SK-N-SH (cell line): ENCODE measurements around the gene NDC80. TPM values are rescaled to one million over a fixed set of nuclear protein-coding genes. Genes with fewer than 3 reads are reported as not detected.

ENCODE experiments used
- CTCF ChIA-PET: fragments of 300-600, 350-600 bp; formaldehyde crosslinking; extraction: SDS; loops from one replicate; lab custom pipeline; 2021; lab: Yijun Ruan, JAX
- POLR2A ChIA-PET: fragments of 350-600 bp; sonication (Branson Sonifier 250); formaldehyde crosslinking; extraction: SDS; loops from one replicate; lab custom pipeline; 2020; ENCODE audit warnings: antibody characterized with exemption, inconsistent platforms; lab: Yijun Ruan, JAX
- DNase-seq: peaks from one replicate; pipeline ENCODE4 v3.0.0; 2012
- H2AFZ ChIP-seq: fragments of 200-600 bp; sonication (generic); 2 replicates; pipeline ENCODE4 v1.8.1; 2016; ENCODE audit warnings: antibody characterized with exemption, mild to moderate bottlenecking, low read depth
- H3F3A ChIP-seq: fragments of 200-600 bp; sonication (generic); replicated peaks from 2 replicates; pipeline ENCODE3; 2016; ENCODE audit warnings: antibody characterized with exemption, mild to moderate bottlenecking; ENCODE audit not compliant: insufficient read depth
- H3K27ac ChIP-seq, 2 experiments: fragments of 200-500 bp in 1 of 2; fragments of 200-600 bp in 1 of 2; sonication (Bioruptor generic) in 1 of 2; sonication (generic), shearing (Covaris generic) in 1 of 2; 2 replicates each; pipeline versions ENCODE4 v1.5.1 to v1.6.1; 2014 to 2016; ENCODE audit warnings: low read depth in 2 of 2, inconsistent platforms in 1 of 2, low read length in 1 of 2, mild to moderate bottlenecking in 1 of 2, mixed read lengths in 1 of 2
- H3K27me3 ChIP-seq: fragments of 200-600 bp; sonication (generic), shearing (Covaris generic); 2 replicates; pipeline ENCODE4 v1.6.1; 2016; ENCODE audit warnings: mixed run types; ENCODE audit not compliant: insufficient read depth
- H3K36me3 ChIP-seq, 2 experiments: fragments of 200-500 bp in 1 of 2; fragments of 200-600 bp in 1 of 2; sonication (Bioruptor generic) in 1 of 2; sonication (generic) in 1 of 2; replicated peaks in 1 of 2; 2 replicates each; pipeline versions ENCODE3 to v1.5.1; 2014 to 2016; ENCODE audit warnings: low read length in 1 of 2, mild to moderate bottlenecking in 1 of 2; ENCODE audit not compliant: insufficient read depth in 2 of 2, control insufficient read depth in 1 of 2
- H3K4me1 ChIP-seq, 2 experiments: fragments of 200-500 bp in 1 of 2; fragments of 200-600 bp in 1 of 2; sonication (Bioruptor generic) in 1 of 2; sonication (generic), shearing (Covaris generic) in 1 of 2; 2 replicates each; pipeline versions ENCODE4 v1.5.1 to v1.6.1; 2014 to 2016; ENCODE audit warnings: low read depth in 1 of 2, low read length in 1 of 2, mixed run types in 1 of 2; ENCODE audit not compliant: insufficient read depth in 2 of 2, control insufficient read depth in 1 of 2
- H3K4me2 ChIP-seq: fragments of 200-600 bp; sonication (generic), shearing (Covaris generic); 2 replicates; pipeline ENCODE4 v1.6.1; 2017; ENCODE audit warnings: mixed run types
- H3K4me3 ChIP-seq, 2 experiments: fragments of 200-500 bp in 1 of 2; fragments of 200-600 bp in 1 of 2; sonication (Bioruptor generic) in 1 of 2; sonication (generic), shearing (Covaris generic) in 1 of 2; 2 replicates each; pipeline versions ENCODE4 v1.5.1 to v1.8.1; 2014 to 2016; ENCODE audit warnings: low read depth in 2 of 2, inconsistent platforms in 1 of 2, low read length in 1 of 2, mild to moderate bottlenecking in 1 of 2, mixed read lengths in 1 of 2, moderate library complexity in 1 of 2
- H3K79me2 ChIP-seq: fragments of 200-600 bp; sonication (generic); 2 replicates; pipeline ENCODE4 v1.8.1; 2017; ENCODE audit warnings: mild to moderate bottlenecking; ENCODE audit not compliant: insufficient read depth
- H3K9ac ChIP-seq: fragments of 200-600 bp; sonication (generic); 2 replicates; pipeline ENCODE4 v1.6.1; 2017; ENCODE audit warnings: mixed run types
- H3K9me2 ChIP-seq: fragments of 200-600 bp; sonication (generic); 2 replicates; pipeline ENCODE4 v1.6.1; 2017; ENCODE audit warnings: mixed run types
- H3K9me3 ChIP-seq: fragments of 200-600 bp; sonication (generic); 2 replicates; pipeline ENCODE4 v1.6.1; 2017; ENCODE audit warnings: mixed run types, mild to moderate bottlenecking, moderate library complexity
- H4K20me1 ChIP-seq: fragments of 200-600 bp; sonication (generic); 2 replicates; pipeline ENCODE4 v1.6.1; 2017; ENCODE audit warnings: mild to moderate bottlenecking, mixed run types; ENCODE audit not compliant: insufficient read depth
- EP300 ChIP-seq, 2 experiments: IDR thresholded peaks; 2 replicates each; pipeline versions ENCODE4 v1.4.0 to v1.6.1; 2012; ENCODE audit warnings: borderline replicate concordance in 1 of 2, low read depth in 1 of 2, low read length in 1 of 2
- FOXJ3 ChIP-seq: sonication (generic); formaldehyde crosslinking; IDR thresholded peaks from 2 replicates; pipeline ENCODE4 v1.5.1; 2020; ENCODE audit warnings: mild to moderate bottlenecking, missing genetic modification reagents
- FOXM1 ChIP-seq: IDR thresholded peaks from 2 replicates; pipeline ENCODE4 v1.4.0; 2012; ENCODE audit warnings: low read depth, mild to moderate bottlenecking
- IRF3 ChIP-seq: fragments of 150-350 bp; IDR thresholded peaks from 2 replicates; pipeline ENCODE4 v1.6.1; 2016; ENCODE audit warnings: mild to moderate bottlenecking, low read depth, low read length
- JUND ChIP-seq: IDR thresholded peaks from 2 replicates; pipeline ENCODE4 v1.4.0; 2012
- RAD21 ChIP-seq: IDR thresholded peaks from 2 replicates; pipeline ENCODE4 v1.6.1; 2012; ENCODE audit warnings: mild to moderate bottlenecking, low read length
- RCOR1 ChIP-seq: fragments of 150-350 bp; IDR thresholded peaks from 2 replicates; pipeline ENCODE4 v1.6.1; 2017; ENCODE audit warnings: antibody characterized with exemption, low read length
- REST ChIP-seq: IDR thresholded peaks from 2 replicates; pipeline ENCODE4 v1.6.1; 2012; ENCODE audit warnings: mild to moderate bottlenecking, low read depth, low read length, moderate library complexity
- RXRA ChIP-seq: IDR thresholded peaks from 2 replicates; pipeline ENCODE4 v1.4.0; 2012; ENCODE audit warnings: low read depth, mild to moderate bottlenecking, borderline replicate concordance
- SIN3A ChIP-seq: IDR thresholded peaks from 2 replicates; pipeline ENCODE4 v1.6.1; 2012; ENCODE audit warnings: low read depth, mild to moderate bottlenecking, low read length, moderate library complexity, borderline replicate concordance
- TCF12 ChIP-seq: IDR thresholded peaks from 2 replicates; pipeline ENCODE4 v1.4.0; 2012
- YY1 ChIP-seq: IDR thresholded peaks from 2 replicates; pipeline ENCODE4 v1.4.0; 2012; ENCODE audit warnings: low read depth, mild to moderate bottlenecking
- ZBTB33 ChIP-seq: IDR thresholded peaks from 2 replicates; pipeline ENCODE4 v1.4.0; 2012; ENCODE audit warnings: low read depth, borderline replicate concordance
- WGBS: methylation state at CpG from one replicate; pipeline ENCODE4 v1.1.6; 2017; ENCODE audit warnings: low lambda C conversion rate; 5-methylcytosine and 5-hydroxymethylcytosine counted together
- polyA plus RNA-seq, 3 experiments: library from polyadenylated mRNA; depleted of rRNA; stranded (reverse); fragments of >200 nt; gene quantifications; 2 replicates each; pipeline ENCODE4 v1.2.3, GENCODE V29; 2012

The NDC80 gene
- polyA plus RNA-seq, 1 of the 3 experiments (the other 2 are of a cell fraction): 11.3 TPM

- TF ChIP-seq FOXM1 (no peak), SIN3A (no peak), FOXJ3 (no peak), IRF3 (no peak), TCF12 (no peak), REST (no peak), YY1 (no peak), RAD21 (no peak), RXRA (no peak), RCOR1 (no peak), JUND (no peak), ZBTB33 (no peak), EP300 (IDR thresholded peaks at IDR 0.05; ENCODE audit: borderline replicate concordance in 1 of 2, low read depth in 1 of 2, low read length in 1 of 2) (no peak)
- H3K4me2 ChIP-seq: peak overlapping the region; percentile 94
- H3K79me2 ChIP-seq: peaks cover 91% of the 10 kb centered on the region
- H2AFZ ChIP-seq: peak overlapping the region; percentile 97
- H3K9ac ChIP-seq: peak overlapping the region; percentile 95; the same call in 1 of the 2 replicates
- H3K36me3 ChIP-seq: peaks cover 12 to 20% of the 10 kb centered on the region in 2 experiments
- H3K9me3 ChIP-seq: no peaks in the 10 kb centered on the region
- no peaks in the 10 kb centered on the region for H3K9me2 ChIP-seq
- no peaks in the 10 kb centered on the region for H3K27me3 ChIP-seq
- DNase-seq: no peak
- peak overlapping the region; percentile 69 to 97 for H3K4me3 ChIP-seq
- peak overlapping the region; percentile 67 to 98; a peak in 3 of 4 replicates for H3K27ac ChIP-seq
- peaks cover 5% of the 10 kb centered on the region for H3F3A ChIP-seq
- CTCF ChIA-PET: interaction anchor here (1.2 kb wide), 1 partner anchor 31 kb away, joined by 3 read pairs; no protein-coding TSS in a partner anchor
- peaks cover 16 to 20% of the 10 kb centered on the region in 2 experiments; a peak in 3 of 4 replicates for H3K4me1 ChIP-seq
- no peaks in the 10 kb centered on the region for H4K20me1 ChIP-seq
- 27% methylated on average over 5 of the region's 5 CpGs for WGBS
- POLR2A ChIA-PET: no interaction called here
Observed at GRCh38 chr18:2572892-2573291, 1.5 kb downstream of the NDC80 start.
